ENCODE measurements around the gene SLC25A30.

The SLC25A30 gene

GRCh38 chr13:45417790-45418534, at the start of gene SLC25A30:
SLC25A30 (minus strand) TSS chr13:45418373; CDS start chr13:45411425, 6,948 bp downstream.
- DNase-seq (ENCODE audit: low read depth): peak; percentile 87

GRCh38 chr13:45466359-45466758, 48.2 kb upstream of the SLC25A30 start:
- DNase-seq (ENCODE audit: low read depth): no peak

GRCh38 chr13:45464687-45465453, 46.7 kb upstream of the SLC25A30 start, which contains the start of gene COG3:
COG3 (plus strand) TSS chr13:45464939; CDS start chr13:45465037, 98 bp downstream.
- DNase-seq (ENCODE audit: low read depth): peak; percentile 93

- DNase-seq (ENCODE audit: low read depth): no peak
Measured at GRCh38 chr13:45464141-45464686, 46.0 kb upstream of the SLC25A30 start.

GRCh38 chr13:45456196-45456972, 38.2 kb upstream of the SLC25A30 start:
- DNase-seq (ENCODE audit: low read depth): no peak

GRCh38 chr13:45454204-45454603, 36.0 kb upstream of the SLC25A30 start:
- DNase-seq (ENCODE audit: low read depth): no peak

- DNase-seq (ENCODE audit: low read depth): no peak
Measured at GRCh38 chr13:45451282-45451681, 33.1 kb upstream of the SLC25A30 start.

- no peak for DNase-seq (ENCODE audit: low read depth)
Measured at GRCh38 chr13:45448965-45449559, 30.9 kb upstream of the SLC25A30 start.

GRCh38 chr13:45447050-45447661, 29.0 kb upstream of the SLC25A30 start:
- no peak for DNase-seq (ENCODE audit: low read depth)

GRCh38 chr13:45446181-45446580, 28.0 kb upstream of the SLC25A30 start:
- DNase-seq (ENCODE audit: low read depth): no peak

GRCh38 chr13:45445053-45445452, 26.9 kb upstream of the SLC25A30 start:
- no peak for DNase-seq (ENCODE audit: low read depth)

GRCh38 chr13:45441633-45442032, 23.5 kb upstream of the SLC25A30 start:
- no peak for DNase-seq (ENCODE audit: low read depth)

GRCh38 chr13:45439781-45440462, 21.7 kb upstream of the SLC25A30 start:
- DNase-seq (ENCODE audit: low read depth): no peak

- no peak for DNase-seq (ENCODE audit: low read depth)
Measured at GRCh38 chr13:45439008-45439407, 20.8 kb upstream of the SLC25A30 start.

- no peak for DNase-seq (ENCODE audit: low read depth)
Measured at GRCh38 chr13:45437947-45438346, 19.8 kb upstream of the SLC25A30 start.

- no peak for DNase-seq (ENCODE audit: low read depth)
Measured at GRCh38 chr13:45436953-45437352, 18.8 kb upstream of the SLC25A30 start.

GRCh38 chr13:45436332-45436731, 18.2 kb upstream of the SLC25A30 start:
- no peak for DNase-seq (ENCODE audit: low read depth)

- no peak for DNase-seq (ENCODE audit: low read depth)
Measured at GRCh38 chr13:45434556-45435371, 16.6 kb upstream of the SLC25A30 start.

- no peak for DNase-seq (ENCODE audit: low read depth)
Measured at GRCh38 chr13:45433381-45433790, 15.2 kb upstream of the SLC25A30 start.

All from activated T-cell treated with anti-CD3 and anti-CD28 coated beads for 24 hours (primary cell).